Naive thymus-derived CD8-positive, alpha-beta T cell (primary cell): ENCODE data around the gene SSU72. TPM values are rescaled to one million over a fixed set of nuclear protein-coding genes. Genes with fewer than 3 reads are reported as not detected.
"Not testable (repeated sequence)": the region's sequence is repeated elsewhere in the genome, so short reads cannot be mapped to it uniquely, and the experiment has no call there.

Experiments
- ATAC-seq, 2 donors: fragments of 150-1000 bp; cut with Tn5 transposase in 1 of 2; sonication (Bioruptor Pico), chemical (Tn5 transposase) in 1 of 2; 1 replicate in 1 of 2; 2 replicates in 1 of 2; pipeline ENCODE4 v1.10.0; 2021; ENCODE audit warnings: mild to moderate bottlenecking in 2 of 2, moderate library complexity in 2 of 2
- POLR2A ChIA-PET: fragments of 350-600 bp; sonication (Branson Sonifier 250); formaldehyde crosslinking; loops from one replicate; lab custom pipeline; 2021; ENCODE audit warnings: antibody characterized with exemption; lab: Charles Lee
- DNase-seq, 10 donors: peaks; one replicate each; pipeline versions ENCODE4 v3.0.0 to v3.0.0-alpha.2; 2020 to 2022
- H3K27ac Mint-ChIP-seq, 10 donors: one replicate each; pipeline ENCODE4 v1.8.0; 2020 to 2022; ENCODE audit warnings: mild to moderate bottlenecking in 10 of 10, mixed read lengths in 10 of 10, moderate library complexity in 4 of 10, inconsistent platforms in 1 of 10
- H3K27me3 Mint-ChIP-seq, 5 donors: one replicate each; pipeline ENCODE4 v1.8.0; 2021 to 2022; ENCODE audit warnings: mixed read lengths in 5 of 5
- H3K36me3 Mint-ChIP-seq, 3 donors: one replicate each; pipeline ENCODE4 v1.8.0; 2020 to 2022; ENCODE audit warnings: mixed read lengths in 3 of 3, mild to moderate bottlenecking in 2 of 3, inconsistent platforms in 1 of 3
- H3K4me1 Mint-ChIP-seq, 4 donors: one replicate each; pipeline ENCODE4 v1.8.0; 2021 to 2022; ENCODE audit warnings: mixed read lengths in 4 of 4
- H3K4me3 Mint-ChIP-seq, 10 donors: one replicate each; pipeline ENCODE4 v1.8.0; 2020 to 2022; ENCODE audit warnings: mild to moderate bottlenecking in 10 of 10, mixed read lengths in 10 of 10, moderate library complexity in 6 of 10, inconsistent platforms in 1 of 10
- H3K9me3 Mint-ChIP-seq, 9 donors: one replicate each; pipeline ENCODE4 v1.8.0; 2020 to 2022; ENCODE audit warnings: mixed read lengths in 9 of 9, mild to moderate bottlenecking in 3 of 9, inconsistent platforms in 1 of 9, moderate library complexity in 1 of 9
- polyA plus RNA-seq, 3 donors: library from polyadenylated mRNA; unstranded; fragments of 300-500 nt; fragmentation: Illumina TruSeq; gene quantifications; one replicate each; pipeline ENCODE4 v1.2.3, GENCODE V29; 2021
- total RNA-seq, 8 experiments: library from RNA in 2 of 8; stranded (reverse) in 2 of 8; gene quantifications; one replicate each; pipeline ENCODE4 v1.2.3 and lab custom pipeline; 2021 to 2026

SSU72 gene
- total and polyA plus RNA-seq, 5 experiments from 2014 or later: 158 to 290 (median 219) TPM

DNA sequence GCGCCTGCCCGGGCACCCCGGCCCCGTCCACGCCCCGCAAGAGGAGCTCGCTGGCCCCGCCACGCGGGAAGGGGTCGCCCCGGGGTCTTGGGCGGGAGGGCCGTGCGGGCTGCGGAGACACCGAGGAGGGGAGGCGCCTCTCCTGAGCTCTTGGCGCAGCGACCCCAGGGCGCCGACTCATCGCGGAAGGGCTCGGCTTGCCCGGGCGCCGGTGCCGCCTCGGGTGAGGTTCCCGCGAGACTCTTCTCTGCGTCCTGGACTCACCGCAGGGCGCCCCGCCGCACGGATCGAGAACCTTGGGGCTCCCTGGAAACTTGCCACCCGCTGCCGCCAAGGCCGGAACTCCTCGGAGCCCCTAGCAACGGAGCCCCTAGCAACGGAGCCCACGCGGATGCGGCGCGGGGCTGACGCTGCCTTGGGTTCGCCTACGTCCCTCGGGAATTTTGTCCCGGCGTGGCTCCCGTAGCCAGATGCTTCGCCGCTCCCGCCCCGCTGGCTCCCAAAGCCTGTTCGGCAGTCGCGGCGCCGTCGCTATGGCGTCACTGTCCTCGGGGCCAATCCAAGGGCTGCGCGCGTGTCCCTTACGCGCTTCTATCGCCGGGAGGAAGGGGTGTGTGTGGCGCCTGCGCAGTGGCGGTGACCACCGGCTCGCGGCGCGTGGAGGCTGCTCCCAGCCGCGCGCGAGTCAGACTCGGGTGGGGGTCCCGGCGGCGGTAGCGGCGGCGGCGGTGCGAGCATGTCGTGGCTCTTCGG is 63.0 kb downstream of the SSU72 start, which contains the start of gene ATAD3A:
TSS of gene ATAD3A (plus strand) at position 630 of the 753 bp plus-strand sequence. CDS start at position 737, 107 bp downstream.
- Mint-ChIP-seq H3K4me3 (peak within 1 kb of the TSS; percentile 86 to 95 (median 92)), H3K27me3 (no peaks in the 10 kb centered on the region), H3K4me1 (peaks cover 11 to 16% (median 14%) of the 10 kb centered on the region in 4 donors), H3K27ac (peak within 1 kb of the TSS; percentile 79 to 97 (median 94)), H3K9me3 (no peaks in the 10 kb centered on the region), H3K36me3 (peaks cover 0 to 1% (median 0%) of the 10 kb centered on the region in 3 donors)
- peak; percentile 91 for ATAC-seq
- POLR2A ChIA-PET: interaction anchor here (0.7 to 1.2 kb wide), 3 partner anchors 104 to 166 kb away, joined by 3 to 4 read pairs (median 3); partner anchors contain the start of gene MIB2
- DNase-seq: peak; percentile 91 to 97 (median 93)

DNA sequence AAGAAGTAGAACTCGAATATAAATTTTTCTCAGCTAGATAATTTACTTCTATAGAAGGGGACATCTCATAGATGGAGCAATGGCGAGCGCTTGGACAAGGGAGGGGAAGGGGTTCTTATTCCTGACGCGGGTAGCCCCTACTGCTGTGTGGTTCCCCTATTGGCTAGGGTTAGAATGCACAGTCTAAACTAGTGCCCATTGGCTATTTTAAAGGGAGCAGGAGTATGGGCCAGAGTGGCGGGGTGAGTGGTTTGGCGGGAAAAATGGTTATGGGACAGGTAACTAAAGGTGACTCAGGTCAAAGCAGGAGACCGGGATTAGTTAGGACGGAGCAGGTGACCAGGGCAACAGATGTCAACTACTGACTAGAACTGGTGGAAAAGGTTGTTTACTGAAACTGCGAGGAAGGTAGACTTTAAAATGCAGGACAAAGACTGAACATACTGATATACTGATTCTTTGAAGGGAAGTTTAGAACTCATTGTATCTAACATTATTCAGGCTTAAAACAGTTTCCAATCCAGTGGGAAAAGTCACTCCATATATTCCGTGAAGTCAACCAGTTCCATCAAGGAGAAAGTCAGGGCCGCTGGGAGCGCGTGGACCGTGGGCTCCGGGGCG is 63.6 kb downstream of the SSU72 start:
- POLR2A ChIA-PET: interaction anchor here (0.7 to 1.2 kb wide), 4 partner anchors 105 to 316 kb away, joined by 3 to 4 read pairs (median 4); partner anchors contain the start of gene MIB2

GRCh38 chr1:1509465-1509850 is 65.2 kb downstream of the SSU72 start:
- H3K27me3 Mint-ChIP-seq, H3K27ac Mint-ChIP-seq, H3K9me3 Mint-ChIP-seq, ATAC-seq, H3K36me3 Mint-ChIP-seq, DNase-seq, H3K4me3 Mint-ChIP-seq, POLR2A ChIA-PET: not testable (repeated sequence)
- peaks cover 15 to 27% (median 23%) of the 10 kb centered on the region in 4 donors for H3K4me1 Mint-ChIP-seq

More for the DNA sequence above, 63.6 kb downstream of the SSU72 start:
- H3K36me3 Mint-ChIP-seq: no peaks in the 10 kb centered on the region
- H3K4me3 Mint-ChIP-seq: peak overlapping the region; percentile 69 to 93 (median 88)
- no peaks in the 10 kb centered on the region for H3K9me3 Mint-ChIP-seq
- DNase-seq (no peak), ATAC-seq (no peak)
- no peaks in the 10 kb centered on the region for H3K27me3 Mint-ChIP-seq
- peak overlapping the region; percentile 71 to 95 (median 89) for H3K27ac Mint-ChIP-seq
- H3K4me1 Mint-ChIP-seq: peaks cover 11 to 16% (median 14%) of the 10 kb centered on the region in 4 donors

- POLR2A ChIA-PET, H3K36me3 Mint-ChIP-seq, H3K27ac Mint-ChIP-seq, H3K27me3 Mint-ChIP-seq, H3K4me3 Mint-ChIP-seq, H3K9me3 Mint-ChIP-seq, ATAC-seq, DNase-seq: not testable (repeated sequence)
- peaks cover 15 to 26% (median 23%) of the 10 kb centered on the region in 4 donors for H3K4me1 Mint-ChIP-seq
These were observed 65.7 kb downstream of the SSU72 start for GRCh38 chr1:1508775-1509464.

DNA sequence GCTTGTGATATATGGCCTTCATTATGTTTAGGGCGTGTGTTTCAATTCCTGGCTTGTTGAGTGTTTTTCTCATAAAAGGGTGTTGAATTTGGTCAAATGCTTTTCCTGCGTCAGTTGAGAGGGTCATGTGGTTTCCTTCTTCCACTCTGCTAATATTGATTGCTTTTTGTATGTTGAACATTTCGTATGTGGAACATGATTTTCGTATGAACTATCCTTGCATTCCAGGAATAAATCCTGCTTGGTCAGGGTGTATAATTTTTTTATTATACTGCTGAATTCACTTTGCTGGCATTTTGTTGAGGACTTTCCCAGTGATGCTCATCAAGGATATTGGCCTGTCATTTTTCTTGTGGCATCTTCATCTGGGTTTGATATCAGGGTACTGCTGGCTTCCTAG is 67.4 kb downstream of the SSU72 start:
- peak overlapping the region in 1 of 10 donors; percentile 15 for H3K27ac Mint-ChIP-seq
- H3K4me3 Mint-ChIP-seq: peak overlapping the region in 1 of 10 donors; percentile 28
- no peak for ATAC-seq
- no peaks in the 10 kb centered on the region for H3K27me3 Mint-ChIP-seq
- DNase-seq: no peak
- POLR2A ChIA-PET: no interaction called here
- H3K9me3 Mint-ChIP-seq: no peaks in the 10 kb centered on the region
- H3K4me1 Mint-ChIP-seq: peaks cover 11 to 21% (median 17%) of the 10 kb centered on the region in 4 donors
- H3K36me3 Mint-ChIP-seq: no peaks in the 10 kb centered on the region

DNA sequence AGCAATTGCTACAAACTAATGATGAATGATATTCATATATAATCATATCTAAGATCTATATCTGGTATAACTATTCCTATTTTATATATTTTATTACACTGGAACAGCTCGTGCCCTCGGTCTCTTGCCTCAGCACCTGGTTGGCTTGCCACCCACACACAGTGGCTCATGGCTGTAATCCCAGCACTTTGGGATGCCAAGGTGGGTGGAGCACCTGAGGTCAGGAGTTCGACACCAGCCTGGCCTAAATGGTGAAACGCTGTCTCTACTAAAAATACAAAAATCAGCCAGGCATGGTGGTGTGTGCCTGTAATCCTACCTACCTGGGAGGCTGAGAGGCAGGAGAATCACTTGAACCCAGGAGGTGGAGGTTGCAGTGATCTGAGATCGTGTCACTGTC is 68.9 kb downstream of the SSU72 start:
- H3K27me3 Mint-ChIP-seq, H3K9me3 Mint-ChIP-seq, H3K36me3 Mint-ChIP-seq, DNase-seq, ATAC-seq: not testable (repeated sequence)
- H3K4me1 Mint-ChIP-seq: peaks cover 4 to 16% (median 11%) of the 10 kb centered on the region in 4 donors
- H3K27ac Mint-ChIP-seq: peak overlapping the region in 8 of 10 donors; percentile 19 to 95 (median 76)
- peak overlapping the region in 9 of 10 donors; percentile 15 to 93 (median 83) for H3K4me3 Mint-ChIP-seq
- POLR2A ChIA-PET: interaction anchor here (1.0 kb wide), 1 partner anchor 19 kb away, joined by 4 read pairs; no protein-coding TSS in a partner anchor

- peak overlapping the region; percentile 61 to 97 (median 88) for H3K27ac Mint-ChIP-seq
- DNase-seq, H3K27me3 Mint-ChIP-seq, H3K36me3 Mint-ChIP-seq, H3K9me3 Mint-ChIP-seq: not testable (repeated sequence)
- H3K4me1 Mint-ChIP-seq: peaks cover 4 to 14% (median 10%) of the 10 kb centered on the region in 4 donors
- POLR2A ChIA-PET: interaction anchor here (0.5 to 1.0 kb wide), 5 partner anchors 20 to 232 kb away, joined by 3 to 4 read pairs (median 3); partner anchors contain the start of gene UBE2J2
- peak overlapping the region; percentile 71 to 95 (median 86) for H3K4me3 Mint-ChIP-seq
- peak; percentile 45 to 54 for ATAC-seq
These were observed 69.3 kb downstream of the SSU72 start for GRCh38 chr1:1505366-1505798.

DNA sequence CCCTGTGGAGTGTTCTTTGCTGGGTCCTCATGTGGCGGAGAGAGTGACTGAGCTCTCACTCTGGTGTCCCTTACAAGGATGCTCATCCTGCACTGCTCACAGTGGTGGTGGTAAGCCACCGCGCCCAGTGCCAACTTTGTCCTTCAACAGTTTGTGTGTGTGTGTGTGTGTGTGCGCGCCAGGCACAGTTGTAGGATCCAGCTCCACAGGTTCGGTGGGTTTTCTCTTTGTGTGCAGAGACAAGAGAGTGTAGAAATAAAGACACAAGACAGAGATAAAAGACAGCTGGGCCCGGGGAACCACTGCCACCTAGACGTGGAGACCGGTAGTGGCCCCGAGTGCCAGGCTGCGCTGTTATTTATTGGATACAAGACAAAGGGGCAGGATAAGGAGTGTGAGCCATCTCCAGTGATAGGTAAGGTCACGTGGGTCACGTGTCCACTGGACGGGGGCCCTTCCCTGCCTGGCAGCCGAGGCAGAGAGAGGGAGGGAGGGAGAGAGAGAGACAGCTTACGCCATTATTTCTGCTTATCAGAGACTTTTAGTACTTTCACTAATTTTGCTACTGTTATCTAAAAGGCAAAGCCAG is 69.8 kb downstream of the SSU72 start:
- not testable (repeated sequence) for H3K9me3 Mint-ChIP-seq, H3K27me3 Mint-ChIP-seq, H3K36me3 Mint-ChIP-seq
- Mint-ChIP-seq H3K4me1 (peaks cover 4 to 14% (median 10%) of the 10 kb centered on the region in 4 donors), H3K27ac (peak overlapping the region; percentile 61 to 97 (median 88)), H3K4me3 (peak overlapping the region; percentile 71 to 95 (median 86))
- ATAC-seq: peak; percentile 78 to 81
- POLR2A ChIA-PET: interaction anchor here (0.5 to 1.0 kb wide), 6 partner anchors 20 to 231 kb away, joined by 3 to 4 read pairs (median 3); partner anchors contain the start of gene UBE2J2
- peak; percentile 52 to 80 (median 70) for DNase-seq

DNA sequence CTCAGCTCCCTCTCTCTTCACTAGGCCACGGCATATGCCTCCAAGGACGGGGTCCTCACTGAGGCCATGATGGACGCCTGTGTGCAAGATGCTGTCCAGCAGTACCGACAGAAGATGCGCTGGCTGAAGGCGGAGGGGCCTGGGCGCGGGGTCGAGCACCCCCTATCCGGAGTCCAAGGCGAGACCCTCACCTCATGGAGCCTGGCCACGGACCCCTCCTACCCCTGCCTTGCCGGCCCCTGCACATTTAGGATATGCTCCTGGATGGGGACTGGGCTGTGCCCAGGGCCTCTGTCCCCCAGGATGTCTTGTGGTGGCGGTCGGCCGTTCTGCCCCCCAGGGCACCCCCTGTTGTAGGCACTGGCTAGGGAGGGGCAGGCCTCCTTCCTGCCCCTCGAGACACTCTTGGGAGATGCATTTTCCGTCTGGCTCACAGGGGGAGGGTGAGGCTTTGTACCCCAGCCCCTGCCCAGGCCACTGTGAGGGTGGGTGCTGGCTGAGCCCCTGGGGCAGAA is 79.1 kb downstream of the SSU72 start:
- peaks cover 10 to 32% (median 28%) of the 10 kb centered on the region in 3 donors for H3K36me3 Mint-ChIP-seq
- H3K4me3 Mint-ChIP-seq, H3K4me1 Mint-ChIP-seq, POLR2A ChIA-PET, H3K27ac Mint-ChIP-seq, ATAC-seq, DNase-seq, H3K27me3 Mint-ChIP-seq: not testable (repeated sequence)
- H3K9me3 Mint-ChIP-seq: peaks cover 0 to 13% (median 7%) of the 10 kb centered on the region in 9 donors

- ATAC-seq, DNase-seq, H3K4me1 Mint-ChIP-seq, H3K4me3 Mint-ChIP-seq, H3K27me3 Mint-ChIP-seq, H3K27ac Mint-ChIP-seq, POLR2A ChIA-PET: not testable (repeated sequence)
- H3K36me3 Mint-ChIP-seq: peaks cover 10 to 45% (median 28%) of the 10 kb centered on the region in 3 donors
- peaks cover 0 to 13% (median 7%) of the 10 kb centered on the region in 9 donors for H3K9me3 Mint-ChIP-seq
These were observed 80.4 kb downstream of the SSU72 start for GRCh38 chr1:1494311-1494710.
